Stomach (tissue), 4 donors: ENCODE results near the gene IL16.

ENCODE experiments used
- POLR2A ChIP-seq, 4 donors: fragments of 450-650 bp; IDR thresholded peaks; one replicate each; pipeline ENCODE4 v1.6.1; 2016; ENCODE audit warnings: antibody characterized with exemption in 4 of 4, control low read depth in 2 of 4, mild to moderate bottlenecking in 1 of 4, moderate library complexity in 1 of 4
- POLR2AphosphoS5 ChIP-seq, 3 donors: sonication (generic); formaldehyde crosslinking; IDR thresholded peaks; one replicate each; pipeline ENCODE4 v1.6.1; 2016; ENCODE audit warnings: antibody characterized with exemption in 3 of 3

- TF ChIP-seq POLR2AphosphoS5 (IDR thresholded peaks at IDR 0.05): peak in 2 of 3 donors; percentile 64 to 68
- no peak for TF ChIP-seq POLR2A (IDR thresholded peaks at IDR 0.05)
These were observed 100.0 kb downstream of the IL16 start for GRCh38 chr15:81296673-81297072.
